ENCODE measurements around the gene DGUOK. TPM values are rescaled to one million over a fixed set of nuclear protein-coding genes. Genes with fewer than 3 reads are reported as not detected.

DGUOK gene
- total and polyA plus RNA-seq, 2 donors (not counting 1 experiment from before 2014, with no cell fraction given) = 54.3 to 93.7 TPM

DNA sequence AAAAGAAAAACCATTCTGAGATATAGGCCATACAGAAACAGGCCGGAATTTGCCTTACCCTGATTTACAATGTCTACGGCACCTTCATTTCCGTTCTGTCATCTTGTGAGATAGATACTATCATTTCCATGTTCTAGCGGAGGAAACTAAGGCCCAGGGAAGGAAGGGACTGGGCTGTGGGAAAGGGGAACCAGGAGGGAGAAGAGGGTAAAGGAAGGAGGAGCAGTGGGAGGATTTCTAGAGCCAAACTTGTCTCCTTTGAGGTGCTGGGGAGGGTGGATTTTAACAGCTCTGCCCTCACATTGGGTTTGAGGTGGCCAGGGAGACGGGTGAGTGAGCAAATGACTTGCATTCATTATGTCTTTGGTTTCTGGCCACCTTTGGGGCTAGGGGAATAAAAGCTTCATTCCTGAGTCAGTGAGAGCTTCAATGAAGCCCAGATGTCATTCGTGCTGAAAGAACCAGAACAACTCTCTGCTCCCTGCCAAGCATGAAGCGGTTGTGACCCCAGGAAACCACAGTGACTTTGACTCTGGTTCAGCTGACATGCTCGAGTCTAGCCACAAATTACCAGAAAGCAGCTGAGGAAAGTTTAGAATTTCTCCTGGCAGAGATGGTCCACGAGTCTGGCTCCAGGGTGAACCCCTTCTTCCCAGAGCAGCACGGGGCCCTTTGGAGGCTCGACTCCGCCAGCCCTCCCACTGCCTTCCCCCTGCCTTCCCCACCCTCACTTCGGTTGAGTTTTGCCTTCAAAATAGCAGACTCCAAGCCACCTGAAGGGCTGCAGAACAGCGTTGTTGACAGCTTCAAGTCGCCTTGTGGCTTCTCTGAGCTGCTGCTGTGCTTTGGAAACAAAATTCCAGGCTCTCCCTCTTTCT lies 30.1 kb upstream of the DGUOK start:
- TF ChIP-seq, protein P1, sequence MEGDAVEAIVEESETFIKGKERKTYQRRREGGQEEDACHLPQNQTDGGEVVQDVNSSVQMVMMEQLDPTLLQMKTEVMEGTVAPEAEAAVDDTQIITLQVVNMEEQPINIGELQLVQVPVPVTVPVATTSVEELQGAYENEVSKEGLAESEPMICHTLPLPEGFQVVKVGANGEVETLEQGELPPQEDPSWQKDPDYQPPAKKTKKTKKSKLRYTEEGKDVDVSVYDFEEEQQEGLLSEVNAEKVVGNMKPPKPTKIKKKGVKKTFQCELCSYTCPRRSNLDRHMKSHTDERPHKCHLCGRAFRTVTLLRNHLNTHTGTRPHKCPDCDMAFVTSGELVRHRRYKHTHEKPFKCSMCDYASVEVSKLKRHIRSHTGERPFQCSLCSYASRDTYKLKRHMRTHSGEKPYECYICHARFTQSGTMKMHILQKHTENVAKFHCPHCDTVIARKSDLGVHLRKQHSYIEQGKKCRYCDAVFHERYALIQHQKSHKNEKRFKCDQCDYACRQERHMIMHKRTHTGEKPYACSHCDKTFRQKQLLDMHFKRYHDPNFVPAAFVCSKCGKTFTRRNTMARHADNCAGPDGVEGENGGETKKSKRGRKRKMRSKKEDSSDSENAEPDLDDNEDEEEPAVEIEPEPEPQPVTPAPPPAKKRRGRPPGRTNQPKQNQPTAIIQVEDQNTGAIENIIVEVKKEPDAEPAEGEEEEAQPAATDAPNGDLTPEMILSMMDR (conservative IDR thresholded peaks at IDR 0.05 in 1 of 2, IDR thresholded peaks at IDR 0.05 in 1 of 2; ENCODE audit: low read depth in 1 of 2, low read length in 2 of 2) = no peak
- TF ChIP-seq EZH2 (IDR thresholded peaks at IDR 0.05; ENCODE audit: low read length, missing control alignments) = no peak
- H3K36me3 ChIP-seq (ENCODE audit: control insufficient read depth, insufficient read depth, low read length) = no peaks in the 10 kb centered on the region
- peaks cover 20% of the 10 kb centered on the region for H3K4me1 ChIP-seq (ENCODE audit: control insufficient read depth, extremely low read depth, insufficient read depth, low read length)
- H3K79me2 ChIP-seq (ENCODE audit: control insufficient read depth, insufficient read depth, low read length) = peaks cover 7% of the 10 kb centered on the region
- H3K27ac ChIP-seq (ENCODE audit: insufficient read depth, low read length) = peak overlapping the region; percentile 16
- peak overlapping the region; percentile 69 for H3K4me2 ChIP-seq (ENCODE audit: extremely low read depth, insufficient read depth, low read length)
- H4K20me1 ChIP-seq (ENCODE audit: control insufficient read depth, extremely low read depth, insufficient read depth, low read length) = no peaks in the 10 kb centered on the region
- H3K4me3 ChIP-seq (replicated peaks in 1 of 4; ENCODE audit: control extremely low read depth in 1 of 4, insufficient read depth in 1 of 4, low read depth in 3 of 4, low read length in 4 of 4) = no peak overlapping the region
- no peak overlapping the region for H3K9ac ChIP-seq (ENCODE audit: insufficient read depth, low read length)
- peak; percentile 88 to 97 for DNase-seq (ENCODE audit: low read depth in 2 of 2)
- H3K9me3 ChIP-seq (ENCODE audit: control insufficient read depth, insufficient read depth, low read depth, low read length) = no peaks in the 10 kb centered on the region
- H2AFZ ChIP-seq (ENCODE audit: low read length) = no peak overlapping the region
- H3K27me3 ChIP-seq (ENCODE audit: control insufficient read depth, insufficient read depth, low read length) = no peaks in the 10 kb centered on the region

DNA sequence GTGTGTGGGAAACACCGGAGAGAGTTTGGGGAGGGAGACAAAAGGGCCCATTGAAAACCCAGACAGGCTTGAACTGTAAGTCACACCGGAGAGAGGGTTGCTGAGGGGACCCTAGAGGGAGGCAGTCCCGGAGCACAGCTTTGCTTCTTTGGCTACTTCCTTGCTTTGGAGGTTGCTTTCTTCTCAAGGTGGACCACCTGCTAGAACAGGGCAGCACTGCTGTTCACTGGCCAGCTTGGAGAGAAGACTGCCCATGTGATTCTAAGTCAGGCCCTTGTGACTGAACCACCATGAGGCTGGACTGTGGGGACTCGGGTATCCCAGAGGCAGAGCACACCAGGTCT lies 29.5 kb upstream of the DGUOK start:
- H4K20me1 ChIP-seq (ENCODE audit: control insufficient read depth, extremely low read depth, insufficient read depth, low read length) = no peaks in the 10 kb centered on the region
- no peak overlapping the region for H3K9ac ChIP-seq (ENCODE audit: insufficient read depth, low read length)
- peaks cover 19% of the 10 kb centered on the region for H3K4me1 ChIP-seq (ENCODE audit: control insufficient read depth, extremely low read depth, insufficient read depth, low read length)
- H3K9me3 ChIP-seq (ENCODE audit: control insufficient read depth, insufficient read depth, low read depth, low read length) = no peaks in the 10 kb centered on the region
- H3K4me3 ChIP-seq (replicated peaks in 1 of 4; ENCODE audit: control extremely low read depth in 1 of 4, insufficient read depth in 1 of 4, low read depth in 3 of 4, low read length in 4 of 4) = no peak overlapping the region
- TF ChIP-seq, protein P1 (conservative IDR thresholded peaks at IDR 0.05 in 1 of 2, IDR thresholded peaks at IDR 0.05 in 1 of 2; ENCODE audit: low read depth in 1 of 2, low read length in 2 of 2) = no peak
- no peak for TF ChIP-seq EZH2 (IDR thresholded peaks at IDR 0.05; ENCODE audit: low read length, missing control alignments)
- no peaks in the 10 kb centered on the region for H3K27me3 ChIP-seq (ENCODE audit: control insufficient read depth, insufficient read depth, low read length)
- H3K36me3 ChIP-seq (ENCODE audit: control insufficient read depth, insufficient read depth, low read length) = no peaks in the 10 kb centered on the region
- H3K27ac ChIP-seq (ENCODE audit: insufficient read depth, low read length) = no peak overlapping the region
- H3K4me2 ChIP-seq (ENCODE audit: extremely low read depth, insufficient read depth, low read length) = peak overlapping the region; percentile 69
- peaks cover 7% of the 10 kb centered on the region for H3K79me2 ChIP-seq (ENCODE audit: control insufficient read depth, insufficient read depth, low read length)
- H2AFZ ChIP-seq (ENCODE audit: low read length) = no peak overlapping the region
- DNase-seq (ENCODE audit: low read depth in 2 of 2) = no peak

DNA sequence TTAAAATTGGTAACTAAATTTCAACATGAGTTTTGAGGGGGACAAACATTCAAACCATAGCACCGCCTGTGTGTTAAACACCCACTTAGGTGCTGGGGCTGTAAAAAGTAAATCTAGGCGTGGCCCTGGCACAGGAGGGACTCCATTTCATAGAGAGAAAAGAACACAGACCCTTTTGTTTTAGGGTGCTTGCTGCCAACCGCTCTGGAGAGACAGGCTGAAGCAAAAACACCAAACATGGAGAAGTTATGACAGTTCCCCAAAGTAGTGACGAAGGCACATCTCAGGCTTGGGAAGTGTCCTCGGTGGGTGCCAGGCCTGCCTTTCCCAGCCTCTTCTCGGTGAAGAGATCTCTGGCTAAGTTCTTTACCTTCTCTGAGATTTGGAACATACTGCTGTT lies 28.7 kb upstream of the DGUOK start:
- no peak for DNase-seq (ENCODE audit: low read depth in 2 of 2)
- H2AFZ ChIP-seq (ENCODE audit: low read length) = no peak overlapping the region
- H3K9ac ChIP-seq (ENCODE audit: insufficient read depth, low read length) = no peak overlapping the region
- peaks cover 16% of the 10 kb centered on the region for H3K4me1 ChIP-seq (ENCODE audit: control insufficient read depth, extremely low read depth, insufficient read depth, low read length)
- no peaks in the 10 kb centered on the region for H3K27me3 ChIP-seq (ENCODE audit: control insufficient read depth, insufficient read depth, low read length)
- H3K36me3 ChIP-seq (ENCODE audit: control insufficient read depth, insufficient read depth, low read length) = no peaks in the 10 kb centered on the region
- H3K4me3 ChIP-seq (replicated peaks in 1 of 4; ENCODE audit: control extremely low read depth in 1 of 4, insufficient read depth in 1 of 4, low read depth in 3 of 4, low read length in 4 of 4) = no peak overlapping the region
- H3K79me2 ChIP-seq (ENCODE audit: control insufficient read depth, insufficient read depth, low read length) = peaks cover 7% of the 10 kb centered on the region
- H3K4me2 ChIP-seq (ENCODE audit: extremely low read depth, insufficient read depth, low read length) = no peak overlapping the region
- H4K20me1 ChIP-seq (ENCODE audit: control insufficient read depth, extremely low read depth, insufficient read depth, low read length) = no peaks in the 10 kb centered on the region
- no peaks in the 10 kb centered on the region for H3K9me3 ChIP-seq (ENCODE audit: control insufficient read depth, insufficient read depth, low read depth, low read length)
- no peak overlapping the region for H3K27ac ChIP-seq (ENCODE audit: insufficient read depth, low read length)
- TF ChIP-seq, protein P1 (conservative IDR thresholded peaks at IDR 0.05 in 1 of 2, IDR thresholded peaks at IDR 0.05 in 1 of 2; ENCODE audit: low read depth in 1 of 2, low read length in 2 of 2) = no peak
- no peak for TF ChIP-seq EZH2 (IDR thresholded peaks at IDR 0.05; ENCODE audit: low read length, missing control alignments)

Measured in fibroblast of lung (primary cell).